ENCODE measurements around the gene CDC14C. TPM values are rescaled to one million over a fixed set of nuclear protein-coding genes. Genes with fewer than 3 reads are reported as not detected.
"Not testable (repeated sequence)": the region's sequence is repeated elsewhere in the genome, so short reads cannot be mapped to it uniquely, and the experiment has no call there.

The CDC14C gene
- total RNA-seq, 6 experiments from 2014 or later: 0.09 to 0.31 (median 0.14) TPM; not detected in 3

- H3K4me3 Mint-ChIP-seq: no peak overlapping the region
These were observed 29.8 kb upstream of the CDC14C start for GRCh38 chr7:48894574-48894973.

GRCh38 chr7:48899932-48900331 lies 24.4 kb upstream of the CDC14C start:
- no peak for TF ChIP-seq CTCF (IDR thresholded peaks at IDR 0.05)
- Mint-ChIP-seq H3K36me3 (ENCODE audit: low read depth) (no peaks in the 10 kb centered on the region), H3K27me3 (ENCODE audit: insufficient read depth) (no peaks in the 10 kb centered on the region; the same call in 1 of the 2 replicates), H3K27ac (no peak overlapping the region), H3K4me1 (ENCODE audit: low read depth) (no peaks in the 10 kb centered on the region), H3K9me3 (peaks cover 51% of the 10 kb centered on the region), H3K4me3 (no peak overlapping the region)
- DNase-seq: no peak

More at GRCh38 chr7:48894574-48894973, 29.8 kb upstream of the CDC14C start:
- Mint-ChIP-seq H3K9me3 (peaks cover 44% of the 10 kb centered on the region; the same call in 1 of the 2 replicates), H3K27ac (no peak overlapping the region), H3K27me3 (ENCODE audit: insufficient read depth) (no peaks in the 10 kb centered on the region), H3K4me1 (ENCODE audit: low read depth) (no peaks in the 10 kb centered on the region), H3K36me3 (ENCODE audit: low read depth) (no peaks in the 10 kb centered on the region)
- TF ChIP-seq CTCF (IDR thresholded peaks at IDR 0.05): no peak
- no peak for DNase-seq

- no peak overlapping the region for H3K27ac Mint-ChIP-seq
- H3K4me3 Mint-ChIP-seq: no peak overlapping the region
- H3K4me1 Mint-ChIP-seq (ENCODE audit: low read depth): no peaks in the 10 kb centered on the region
- no peaks in the 10 kb centered on the region; the same call in none of the 2 replicates for H3K27me3 Mint-ChIP-seq (ENCODE audit: insufficient read depth)
- H3K36me3 Mint-ChIP-seq (ENCODE audit: low read depth): no peaks in the 10 kb centered on the region
- TF ChIP-seq CTCF (IDR thresholded peaks at IDR 0.05): no peak
- no peak for DNase-seq
- peaks cover 56% of the 10 kb centered on the region for H3K9me3 Mint-ChIP-seq
These were observed 22.4 kb upstream of the CDC14C start for GRCh38 chr7:48901966-48902365.

GRCh38 chr7:48904975-48905374 lies 19.4 kb upstream of the CDC14C start:
- Mint-ChIP-seq H3K36me3 (ENCODE audit: low read depth) (no peaks in the 10 kb centered on the region), H3K27ac (no peak overlapping the region), H3K9me3 (peaks cover 45% of the 10 kb centered on the region), H3K4me1 (ENCODE audit: low read depth) (no peaks in the 10 kb centered on the region), H3K27me3 (ENCODE audit: insufficient read depth) (no peaks in the 10 kb centered on the region; the same call in none of the 2 replicates), H3K4me3 (no peak overlapping the region)
- no peak for DNase-seq
- TF ChIP-seq CTCF (IDR thresholded peaks at IDR 0.05): no peak

GRCh38 chr7:48905686-48906085 lies 18.7 kb upstream of the CDC14C start:
- not testable (repeated sequence) for DNase-seq; H3K27me3 Mint-ChIP-seq (ENCODE audit: insufficient read depth); H3K27ac Mint-ChIP-seq; H3K36me3 Mint-ChIP-seq (ENCODE audit: low read depth); H3K4me1 Mint-ChIP-seq (ENCODE audit: low read depth); H3K4me3 Mint-ChIP-seq
- H3K9me3 Mint-ChIP-seq: peaks cover 40% of the 10 kb centered on the region

DNA sequence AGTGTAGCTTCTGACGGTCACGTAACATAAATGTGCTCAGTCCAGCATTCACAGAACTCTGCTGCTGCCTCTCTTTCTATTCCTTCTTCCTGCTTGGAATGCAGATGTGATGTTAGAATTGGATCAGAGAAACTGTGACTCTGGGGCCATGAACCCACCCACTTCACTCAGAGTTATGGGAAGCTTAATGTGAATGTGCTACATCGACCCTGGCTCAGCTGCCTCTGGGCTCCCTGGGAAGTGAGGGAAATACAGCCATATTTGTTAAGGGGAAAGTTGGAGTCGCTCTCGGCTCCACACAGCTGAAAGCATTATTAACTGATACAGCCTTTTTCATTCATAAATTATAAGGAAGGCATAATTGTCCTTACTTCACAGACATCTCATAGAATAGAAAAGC lies 14.5 kb upstream of the CDC14C start:
- not testable (repeated sequence) for DNase-seq; H3K36me3 Mint-ChIP-seq (ENCODE audit: low read depth)

GRCh38 chr7:48931481-48931880 lies 7.1 kb downstream of the CDC14C start:
- DNase-seq: no peak
- TF ChIP-seq CTCF (IDR thresholded peaks at IDR 0.05): no peak
- H3K9me3 Mint-ChIP-seq: peaks cover 26% of the 10 kb centered on the region
- no peaks in the 10 kb centered on the region for H3K36me3 Mint-ChIP-seq (ENCODE audit: low read depth)
- no peaks in the 10 kb centered on the region for H3K4me1 Mint-ChIP-seq (ENCODE audit: low read depth)
- H3K27me3 Mint-ChIP-seq (ENCODE audit: insufficient read depth): no peaks in the 10 kb centered on the region
- H3K4me3 Mint-ChIP-seq: no peak overlapping the region
- H3K27ac Mint-ChIP-seq: no peak overlapping the region

More for the DNA sequence above, 14.5 kb upstream of the CDC14C start:
- not testable (repeated sequence) for H3K27ac Mint-ChIP-seq; H3K27me3 Mint-ChIP-seq (ENCODE audit: insufficient read depth); H3K4me1 Mint-ChIP-seq (ENCODE audit: low read depth); H3K4me3 Mint-ChIP-seq
- H3K9me3 Mint-ChIP-seq: peaks cover 47% of the 10 kb centered on the region
